Renal cortex interstitium (tissue), 11 donors: ENCODE data around the gene SCP2. TPM values are rescaled to one million over a fixed set of nuclear protein-coding genes. Genes with fewer than 3 reads are reported as not detected.
A peak's percentile ranks its signal among the peaks of the same experiment; 100 is the strongest.

Experiments used
- DNase-seq, 11 donors: peaks; one replicate each; pipeline ENCODE4 v3.0.0-alpha.2; 2013; ENCODE audit warnings: low read depth in 9 of 11, low spot score in 4 of 11; ENCODE audit errors: extremely low read depth in 1 of 11
- polyA plus RNA-seq, 3 donors: library from polyadenylated mRNA; unstranded; fragments of 120-200 nt; gene quantifications; one replicate each; pipeline ENCODE4 v1.2.1, GENCODE V29; 2013; ENCODE audit not compliant: insufficient read length in 3 of 3

Gene SCP2
- polyA plus RNA-seq, 3 donors: 176 to 233 (median 193) TPM

- no peak for DNase-seq
These were observed 19.3 kb upstream of the SCP2 start for GRCh38 chr1:52907812-52908153.

- no peak for DNase-seq
These were observed 15.5 kb upstream of the SCP2 start for GRCh38 chr1:52911541-52911940.

- DNase-seq: no peak
These were observed 14.1 kb upstream of the SCP2 start for GRCh38 chr1:52913014-52913413.

DNA sequence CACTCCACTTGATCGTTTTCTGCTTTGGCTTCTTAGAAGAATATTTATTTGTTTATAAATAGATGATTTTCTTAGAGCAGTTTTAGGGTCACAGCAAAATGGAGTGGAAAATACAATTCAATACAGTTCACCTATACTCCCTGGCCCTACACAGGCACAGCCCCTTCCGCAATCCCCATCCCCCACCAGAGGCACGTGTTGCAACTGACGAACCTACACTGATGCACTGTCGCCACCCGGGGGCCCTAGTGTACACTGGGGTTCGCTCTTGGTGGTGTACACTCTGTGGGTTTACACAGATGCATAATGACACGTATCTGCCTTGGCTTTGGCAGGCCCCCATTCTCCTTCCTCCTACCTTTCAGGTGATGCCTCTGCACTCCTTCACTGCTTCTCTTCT is 13.5 kb upstream of the SCP2 start:
- DNase-seq: no peak

DNA sequence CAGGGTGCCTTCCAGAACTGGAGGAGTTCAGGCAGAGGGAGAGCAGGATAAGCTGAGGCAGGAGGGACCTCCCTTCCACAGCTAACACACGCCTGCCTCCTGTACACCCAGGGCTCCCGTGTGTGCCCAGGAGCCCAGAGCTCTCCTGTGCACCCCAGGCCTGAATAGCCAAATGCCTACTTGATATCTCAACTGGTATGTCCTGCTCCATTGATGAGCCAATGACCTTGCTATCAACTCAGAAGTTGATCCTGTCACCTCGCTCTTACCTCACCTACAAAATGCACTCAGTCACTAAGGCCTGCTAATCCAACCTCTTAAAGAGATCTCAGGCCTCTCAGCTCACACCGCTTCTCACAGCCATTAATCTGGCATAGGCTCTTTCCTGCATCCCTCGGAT is 12.6 kb upstream of the SCP2 start:
- no peak for DNase-seq

DNA sequence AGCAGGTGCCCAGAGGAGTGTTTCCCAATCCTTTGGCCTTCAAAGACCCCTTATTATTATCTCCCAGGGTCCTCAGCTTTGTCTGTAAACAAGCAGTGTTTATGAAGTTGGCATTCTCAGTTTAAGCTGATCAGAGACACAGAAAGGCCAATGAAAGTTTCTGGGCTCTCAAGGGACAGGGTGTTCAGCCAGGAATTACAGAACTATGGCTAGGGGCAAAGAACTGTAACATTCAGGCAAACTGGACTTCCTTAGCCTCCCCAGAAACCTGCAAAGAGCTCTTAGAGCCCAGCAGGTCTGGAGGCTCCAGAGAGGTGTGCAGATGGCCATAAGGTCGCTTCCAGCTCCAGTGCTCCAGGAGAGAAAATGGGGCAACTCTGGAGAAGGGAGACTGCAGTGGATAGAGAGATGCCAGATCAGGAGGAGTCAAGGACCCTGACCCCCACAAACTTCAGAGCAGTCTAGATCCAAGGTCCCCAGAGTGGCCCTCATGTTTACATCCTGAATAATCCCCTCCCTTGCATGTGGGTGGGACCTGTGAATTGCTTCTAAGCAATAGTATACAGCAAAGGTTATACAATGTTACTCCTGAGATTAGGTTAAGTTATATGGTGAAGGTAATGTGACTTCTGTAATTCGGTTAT is 11.7 kb upstream of the SCP2 start:
- DNase-seq: no peak

- no peak for DNase-seq
These were observed 11.2 kb upstream of the SCP2 start for GRCh38 chr1:52915855-52916220.

- DNase-seq: no peak
These were observed 10.7 kb upstream of the SCP2 start for GRCh38 chr1:52916241-52916975.

DNA sequence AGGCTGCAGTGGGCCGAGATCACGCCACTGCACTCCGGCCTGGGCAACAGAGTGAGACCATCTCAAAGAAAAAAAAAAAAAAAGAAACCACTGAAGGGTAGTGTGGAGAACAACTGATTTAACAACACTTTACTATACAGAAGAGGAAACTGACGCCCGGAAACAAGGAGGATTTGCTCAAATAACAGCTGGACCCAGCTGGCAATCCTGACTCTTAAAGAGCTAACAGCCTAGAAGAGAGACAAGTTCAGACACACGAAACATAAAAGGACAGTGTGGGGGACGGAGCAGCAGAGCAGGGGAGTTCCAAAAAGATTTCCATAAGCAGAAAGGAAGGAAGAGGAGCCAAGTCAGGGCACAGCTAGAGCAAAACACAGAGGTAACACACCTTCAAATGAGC is 9.9 kb upstream of the SCP2 start:
- peak in 8 of 11 donors; percentile 42 to 82 (median 60) for DNase-seq

DNA sequence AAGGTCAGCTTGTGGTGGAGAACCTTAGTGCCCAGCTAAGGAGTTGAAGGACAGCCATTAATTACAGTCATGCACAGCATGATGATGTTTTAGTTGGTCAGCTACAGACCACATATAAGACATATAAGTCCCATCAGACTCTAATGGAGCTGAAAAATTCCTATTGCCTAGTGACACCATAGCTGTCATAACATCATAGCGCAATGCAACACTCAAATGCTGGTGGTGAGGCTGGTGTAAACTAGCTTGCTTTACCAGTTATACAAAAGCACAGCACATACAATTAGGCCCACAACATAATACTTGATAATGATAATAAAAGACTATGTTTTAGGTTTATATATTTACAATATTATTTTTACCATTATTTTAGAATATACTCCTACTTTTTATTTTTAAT is 9.5 kb upstream of the SCP2 start:
- DNase-seq: no peak

- DNase-seq: no peak
These were observed 8.9 kb upstream of the SCP2 start for GRCh38 chr1:52918201-52918600.

- no peak for DNase-seq
These were observed 7.9 kb upstream of the SCP2 start for GRCh38 chr1:52919051-52919722.

- no peak for DNase-seq
These were observed 7.2 kb upstream of the SCP2 start for GRCh38 chr1:52919723-52920483.

GRCh38 chr1:52920791-52921291 is 6.2 kb upstream of the SCP2 start:
- DNase-seq: no peak

DNA sequence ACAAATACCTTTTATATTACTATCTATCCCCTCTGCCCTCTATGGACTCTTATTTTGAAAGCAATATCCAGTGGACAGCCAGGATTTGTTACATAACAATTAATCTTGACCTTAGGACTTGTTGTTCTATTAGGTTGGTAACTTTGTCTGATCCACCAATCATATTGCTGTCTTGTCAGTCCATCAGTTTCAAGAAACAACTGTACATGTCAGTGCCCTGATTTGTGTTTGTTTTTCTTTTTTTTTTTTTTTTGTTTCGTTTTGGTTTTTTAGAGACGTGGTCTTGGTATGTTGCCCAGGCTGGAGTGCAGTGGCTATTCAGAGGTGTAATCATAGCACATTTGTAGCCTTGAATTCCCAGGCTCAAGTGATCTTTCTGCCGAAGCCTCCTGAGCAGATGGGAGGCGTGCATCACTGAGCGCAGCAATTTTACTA is 1.5 kb upstream of the SCP2 start:
- no peak for DNase-seq

DNA sequence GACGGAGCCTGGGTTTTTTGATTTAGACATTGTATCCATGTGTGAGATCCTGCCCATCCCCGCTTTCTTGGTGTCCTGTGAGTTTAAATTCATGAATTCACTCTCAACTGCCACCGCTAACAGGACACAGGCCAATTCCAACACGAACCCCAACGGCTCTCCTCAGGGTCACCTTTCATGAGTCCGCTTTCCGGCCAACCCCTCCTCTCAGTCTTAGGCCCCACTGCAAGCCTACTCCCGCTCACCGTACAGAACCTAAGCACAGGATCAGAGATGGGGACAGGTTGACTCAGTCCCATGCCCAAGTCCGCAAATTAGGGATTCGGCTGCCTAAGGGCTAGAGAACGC is 238 bp upstream of the SCP2 start:
- DNase-seq: peak in 1 of 11 donors; percentile 17

DNA sequence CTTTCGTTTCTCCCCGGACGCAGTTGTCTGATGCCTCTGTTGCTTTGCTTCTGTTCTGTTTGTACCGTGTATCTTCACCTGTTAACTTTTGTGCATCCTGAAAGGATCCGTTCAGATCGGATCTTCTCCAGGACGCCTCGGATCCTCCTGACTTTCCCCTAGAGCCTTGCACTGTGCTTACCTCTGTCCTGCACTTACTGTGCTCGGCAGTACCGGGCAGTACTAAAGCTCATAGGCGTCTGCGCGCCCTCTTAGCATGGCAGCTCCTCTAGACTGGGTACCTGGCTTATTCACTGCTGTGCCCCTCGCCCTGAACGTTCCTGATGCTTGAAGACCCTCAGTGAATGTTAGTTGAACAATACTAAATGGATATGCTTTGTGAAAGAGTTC is 934 bp downstream of the SCP2 start:
- no peak for DNase-seq

DNA sequence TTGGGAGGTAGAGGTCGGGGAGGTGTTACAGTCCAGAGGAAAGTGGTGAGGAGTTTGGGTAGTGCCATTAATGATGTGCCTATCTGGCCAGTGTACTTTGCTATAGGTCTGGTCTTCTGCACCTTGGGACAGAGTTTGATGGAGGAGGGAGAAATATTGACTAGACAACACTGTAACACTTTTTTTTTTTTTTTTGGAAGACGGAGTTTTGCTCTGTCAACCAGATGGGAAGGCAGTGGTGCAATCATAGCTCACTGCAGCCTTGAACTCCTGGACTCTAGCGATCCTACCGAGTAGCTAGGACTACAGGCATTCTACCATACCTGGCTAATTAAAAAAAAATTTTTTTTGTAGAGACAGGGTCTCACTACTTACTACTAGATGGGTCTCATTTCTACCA is 1.9 kb downstream of the SCP2 start:
- no peak for DNase-seq

- no peak for DNase-seq
These were observed 10.5 kb downstream of the SCP2 start for GRCh38 chr1:52937433-52938182.
